Hypothalamus (tissue), 51 donors: ENCODE data around the gene LIPA.
"Not testable (repeated sequence)": the region's sequence is repeated elsewhere in the genome, so short reads cannot be mapped to it uniquely, and the experiment has no call there.

Experiments used
- DNase-seq, 51 donors: peaks; one replicate each; lab custom pipeline; 2025; lab: John Stamatoyannopoulos, UW

LIPA gene

DNA sequence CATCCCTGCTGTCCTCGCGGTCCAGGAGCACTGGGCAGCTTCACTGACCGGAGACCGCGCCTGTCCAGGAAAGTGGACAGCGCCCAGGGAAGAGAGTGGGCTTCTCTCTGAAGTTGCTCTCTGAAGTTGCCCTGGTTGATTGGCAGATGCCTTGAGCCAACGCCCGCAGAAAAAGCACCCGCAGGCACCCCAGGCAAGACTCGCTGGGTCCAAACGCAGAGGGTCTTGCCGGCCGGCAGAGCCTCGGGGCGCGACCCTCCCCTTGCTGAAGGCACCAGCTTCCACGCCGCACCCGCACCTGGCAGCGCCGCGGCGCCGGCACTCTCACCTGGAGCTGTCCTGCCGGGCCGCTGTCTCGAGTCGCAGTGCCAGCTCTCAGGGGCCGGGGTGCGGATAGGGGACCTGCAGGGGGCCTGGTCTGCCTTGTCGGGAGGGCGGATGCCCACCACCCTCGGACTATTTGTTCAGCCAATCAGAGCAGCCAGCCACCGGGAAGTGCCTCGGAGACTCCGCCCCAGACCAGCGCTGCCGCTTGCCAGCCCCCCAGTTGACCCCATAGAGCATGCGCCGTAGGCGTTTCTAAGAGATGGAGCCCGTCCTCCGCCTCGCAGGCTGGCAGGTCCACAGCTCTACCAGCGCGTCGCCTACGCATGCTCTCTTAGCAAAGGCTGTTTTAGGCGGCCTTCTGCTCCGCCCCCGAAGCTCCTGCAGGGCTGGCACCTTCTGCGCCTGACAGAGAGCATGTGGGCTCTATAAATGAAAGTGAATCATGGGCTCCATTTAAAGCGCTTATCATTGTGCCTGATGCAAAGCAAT, at the start of gene LIPA:
TSS of gene LIPA (minus strand) at position 367 of the 816 bp plus-strand sequence. CDS start 4,127 bp downstream, outside the sequence.
- peak; percentile 75 to 99 (median 95) for DNase-seq

GRCh38 chr10:89301232-89301631, 49.7 kb upstream of the LIPA start:
- peak in 4 of 51 donors; percentile 13 to 86 (median 50) for DNase-seq

GRCh38 chr10:89299031-89299430, 47.5 kb upstream of the LIPA start:
- no peak for DNase-seq

DNA sequence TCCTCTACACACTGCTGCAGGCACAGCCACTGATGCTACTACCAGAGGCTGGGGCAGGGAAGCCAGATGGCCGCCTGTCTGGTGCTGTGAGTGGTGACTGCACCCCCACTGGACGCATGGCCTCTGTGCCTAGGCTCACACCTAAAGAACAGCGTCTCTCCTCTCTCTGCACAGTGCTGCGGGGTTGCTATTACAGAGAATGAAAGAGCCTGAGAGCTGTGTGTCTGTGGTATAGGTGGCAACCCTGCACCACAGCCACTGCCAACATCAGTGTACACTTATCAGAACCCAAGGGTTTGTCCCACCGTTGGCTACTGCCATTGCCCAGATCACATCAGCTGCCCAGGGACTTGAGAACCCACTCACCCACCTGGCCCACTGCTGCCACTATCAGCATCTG, 46.2 kb upstream of the LIPA start:
- no peak for DNase-seq

DNA sequence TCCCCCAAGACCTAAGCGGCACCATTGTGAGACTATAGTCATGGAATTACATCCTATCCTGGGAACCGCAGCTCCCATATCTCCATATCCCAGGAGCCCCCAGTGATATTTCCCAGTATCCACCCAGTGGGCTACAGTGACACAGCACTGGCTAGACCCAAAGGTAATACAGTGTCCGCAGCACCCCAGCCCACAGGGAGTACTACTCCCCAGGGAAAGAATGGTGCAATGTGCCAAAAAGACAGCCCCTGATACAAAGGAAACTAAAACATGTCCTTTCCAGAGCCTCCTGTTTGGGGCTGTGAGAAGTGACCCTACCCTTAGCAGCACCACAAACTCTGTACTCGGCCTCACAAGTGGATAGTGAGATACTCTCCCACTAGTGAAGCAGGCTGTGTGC, 45.8 kb upstream of the LIPA start:
- DNase-seq, result no peak

- DNase-seq, result peak in 9 of 51 donors; percentile 7 to 40 (median 22)
These were observed 44.7 kb upstream of the LIPA start for GRCh38 chr10:89296220-89296648.

- no peak for DNase-seq
These were observed 44.0 kb upstream of the LIPA start for GRCh38 chr10:89295597-89295996.

- no peak for DNase-seq
These were observed 43.2 kb upstream of the LIPA start for GRCh38 chr10:89294721-89295239.

DNA sequence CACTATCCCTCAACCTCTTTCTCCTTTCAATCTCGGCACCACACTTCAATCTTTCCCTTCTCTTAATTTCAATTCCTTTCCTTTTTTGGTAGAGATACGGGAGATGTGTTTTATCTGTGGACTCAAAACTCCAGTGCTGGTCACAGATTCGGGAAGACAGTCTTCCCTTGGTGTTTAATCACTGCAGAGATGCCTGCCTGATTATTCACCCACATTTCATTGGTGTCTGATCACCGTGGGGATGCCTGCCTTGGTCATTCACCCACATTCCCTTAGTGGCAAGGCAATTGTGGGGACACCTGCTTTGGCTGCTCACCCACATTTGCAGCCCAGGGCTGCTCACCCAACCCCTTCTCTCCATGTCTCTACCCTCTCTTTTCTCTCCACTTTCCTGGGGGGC, 33.7 kb upstream of the LIPA start:
- not testable (repeated sequence) for DNase-seq

DNA sequence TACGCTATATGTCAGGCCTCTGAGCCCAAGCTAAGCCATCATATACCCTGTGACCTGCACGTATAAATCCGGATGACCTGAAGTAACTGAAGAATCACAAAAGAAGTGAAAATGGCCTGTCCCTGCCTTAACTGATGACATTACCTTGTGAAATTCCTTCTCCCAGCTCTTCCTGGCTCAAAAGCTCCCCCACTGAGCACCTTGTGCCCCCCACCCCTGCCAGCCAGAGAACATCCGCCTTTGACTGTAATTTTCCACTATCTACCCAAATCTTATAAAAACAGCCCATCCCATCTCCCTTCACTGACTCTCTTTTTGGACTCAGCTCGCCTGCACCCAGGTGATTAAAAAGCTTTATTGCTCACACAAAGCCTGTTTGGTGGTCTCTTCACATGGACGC, 33.1 kb upstream of the LIPA start:
- DNase-seq, result not testable (repeated sequence)

DNA sequence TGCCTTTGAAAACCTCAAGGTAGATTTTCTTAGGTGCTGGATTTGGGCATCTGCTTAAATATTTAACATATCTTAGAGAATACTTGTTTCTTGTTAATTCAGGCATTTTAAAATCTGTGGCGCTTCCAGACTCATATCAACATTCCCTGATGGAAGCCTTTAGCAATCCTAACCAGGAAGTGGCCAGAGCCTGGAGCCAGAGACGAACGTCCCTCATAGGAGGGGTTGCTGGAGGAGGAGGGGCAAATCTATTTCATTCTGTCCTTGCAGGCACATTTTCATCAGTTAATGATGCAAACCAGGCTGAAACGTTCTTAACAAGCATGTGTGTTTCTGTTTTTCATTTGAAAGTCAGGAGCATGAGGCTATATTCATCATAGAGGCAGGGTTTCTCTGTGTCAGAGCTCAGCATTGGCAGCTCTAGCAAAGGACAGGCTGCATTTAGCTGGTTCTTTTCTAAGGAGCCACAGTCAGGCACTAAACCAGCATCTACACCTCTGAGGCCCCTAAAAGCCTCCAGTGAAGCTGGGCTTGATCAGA, 32.4 kb upstream of the LIPA start:
- peak in 17 of 51 donors; percentile 11 to 66 (median 31) for DNase-seq

DNA sequence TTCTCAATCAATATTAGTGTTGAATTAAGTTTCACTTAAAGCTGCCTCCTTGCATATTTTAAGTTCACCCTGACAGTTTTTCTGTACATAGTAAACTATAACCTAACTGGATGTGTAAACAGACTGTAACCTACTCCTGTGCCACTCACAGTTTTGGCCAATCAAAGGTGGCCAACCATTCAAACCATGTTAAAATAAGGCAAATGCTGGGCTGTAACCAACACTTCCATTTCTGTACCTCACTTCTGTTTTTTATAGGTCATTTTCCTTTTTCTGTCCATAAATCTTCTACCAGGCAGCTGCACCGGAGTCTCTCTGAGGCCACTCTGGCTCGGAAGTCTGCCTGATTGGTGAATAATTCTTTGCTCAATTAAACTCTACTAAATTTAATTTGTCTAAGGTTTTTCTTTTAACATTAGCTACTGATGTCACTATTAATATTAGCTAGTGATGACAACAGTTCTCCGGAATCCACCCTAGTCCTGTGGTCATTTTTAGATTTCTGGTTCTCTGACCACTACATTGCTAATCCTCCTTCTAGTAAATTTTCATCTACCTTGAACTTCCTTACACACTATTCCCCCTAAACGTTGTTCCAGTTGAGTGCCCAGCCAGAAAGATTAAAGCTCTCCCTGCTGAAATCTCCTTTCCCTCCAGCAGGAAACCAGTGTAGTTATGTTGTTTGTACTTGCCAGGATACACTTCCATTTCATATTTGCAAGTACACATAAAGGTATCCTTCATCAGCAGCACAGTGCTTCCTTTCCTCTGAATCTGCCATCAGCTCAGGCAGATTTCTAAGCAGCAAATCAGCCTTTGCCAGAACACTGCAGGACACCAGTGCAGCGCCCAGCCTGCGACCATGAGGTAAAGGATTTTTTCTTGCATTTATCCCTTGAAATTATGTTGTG, 31.7 kb upstream of the LIPA start:
- DNase-seq, result peak in 3 of 51 donors; percentile 23 to 66 (median 60)

- DNase-seq, result no peak
These were observed 30.2 kb upstream of the LIPA start for GRCh38 chr10:89281606-89282395.

DNA sequence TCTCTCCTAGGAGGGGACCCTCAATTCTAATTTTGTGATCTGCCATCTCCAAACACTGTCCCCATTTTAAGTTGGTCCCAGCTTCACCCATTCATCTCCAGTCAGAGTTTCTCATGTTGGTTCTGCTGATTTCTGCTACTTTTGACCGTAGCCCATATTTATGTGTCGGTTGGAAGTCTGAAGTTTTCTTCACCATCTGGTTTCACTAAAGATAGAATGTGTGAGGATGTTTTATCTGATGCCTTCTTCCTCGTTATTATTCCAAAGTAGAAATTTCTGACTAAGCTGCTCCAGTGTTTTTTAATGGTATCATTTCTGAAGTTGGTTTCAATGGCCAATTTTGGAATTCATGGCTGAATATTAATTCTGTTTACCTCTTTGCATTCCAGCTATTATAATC, 28.9 kb upstream of the LIPA start:
- DNase-seq, result no peak

DNA sequence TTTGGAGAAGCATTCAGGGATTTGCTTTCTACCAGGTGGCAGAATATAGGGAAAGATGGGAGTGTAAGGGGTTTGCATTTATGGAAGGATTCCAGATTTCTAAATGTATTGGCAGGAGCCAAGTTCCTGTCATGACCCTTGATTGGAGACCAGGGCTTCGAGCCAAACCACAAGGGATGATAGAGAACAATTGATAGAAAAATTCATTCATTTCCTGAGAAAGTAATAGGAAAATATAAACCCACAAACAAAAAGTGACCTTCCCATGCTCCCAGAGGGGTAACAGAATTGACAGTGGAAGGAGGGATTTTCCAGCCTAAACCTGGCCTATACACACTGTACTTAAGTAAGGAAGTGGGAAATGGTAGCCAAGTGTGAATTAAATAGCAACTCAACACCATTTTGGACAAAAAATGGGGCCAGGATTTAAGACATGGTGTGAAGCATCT, 27.9 kb upstream of the LIPA start:
- no peak for DNase-seq

- DNase-seq, result no peak
These were observed 27.4 kb upstream of the LIPA start for GRCh38 chr10:89278900-89279392.

DNA sequence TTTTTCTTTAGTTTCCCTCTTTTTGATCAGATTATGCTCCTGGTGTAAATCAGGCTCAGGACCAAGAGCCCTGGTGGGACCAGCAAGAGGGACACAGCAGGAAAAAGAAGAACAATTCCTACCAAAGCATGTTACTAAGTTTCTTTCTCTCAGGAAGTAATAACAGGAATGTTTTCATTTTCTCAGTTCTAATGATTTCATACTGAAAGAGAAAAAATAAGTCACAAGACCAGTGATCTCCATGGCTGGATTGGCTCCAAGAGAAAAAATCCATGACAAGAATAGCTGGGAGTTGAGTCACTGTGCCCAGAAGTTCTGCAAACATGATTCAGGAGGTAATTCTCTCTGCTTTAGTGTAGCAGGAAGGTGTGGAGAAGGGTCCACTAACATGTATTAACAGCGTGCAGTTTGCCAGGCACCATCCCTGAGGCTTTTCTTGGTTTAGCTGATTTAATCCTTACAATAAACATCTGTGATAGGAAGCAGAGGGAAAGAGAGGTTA, 26.5 kb upstream of the LIPA start:
- peak in 4 of 51 donors; percentile 16 to 35 (median 22) for DNase-seq

DNA sequence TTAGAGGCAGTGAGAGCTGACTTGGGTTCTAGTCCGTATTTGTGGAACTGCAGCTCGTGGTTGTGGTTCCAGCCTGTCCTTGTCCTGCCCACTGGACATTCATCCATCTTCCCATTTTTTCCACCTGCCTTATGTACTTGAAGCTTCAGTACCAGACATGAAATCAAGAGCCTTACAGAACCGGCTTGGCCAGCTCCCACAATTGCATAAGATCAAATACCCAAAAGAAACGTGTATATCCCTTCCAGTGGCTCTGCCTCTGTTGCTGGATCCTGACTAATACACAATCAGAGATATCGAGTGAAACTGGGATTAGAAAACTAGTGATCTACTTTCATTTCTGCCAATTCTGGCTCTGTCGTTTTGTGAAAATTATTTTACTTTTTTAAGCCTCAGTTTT, 23.8 kb upstream of the LIPA start:
- no peak for DNase-seq

GRCh38 chr10:89274928-89275327, 23.4 kb upstream of the LIPA start:
- no peak for DNase-seq

- no peak for DNase-seq
These were observed 22.1 kb upstream of the LIPA start for GRCh38 chr10:89273680-89274079.
